NAMALWA (cell line): Measurements from ENCODE around the gene ZNF624.

ENCODE experiments used
- DNase-seq: peaks from one replicate; pipeline ENCODE4 v3.0.0-alpha.2; 2015; ENCODE audit warnings: low spot score

ZNF624 gene

DNA sequence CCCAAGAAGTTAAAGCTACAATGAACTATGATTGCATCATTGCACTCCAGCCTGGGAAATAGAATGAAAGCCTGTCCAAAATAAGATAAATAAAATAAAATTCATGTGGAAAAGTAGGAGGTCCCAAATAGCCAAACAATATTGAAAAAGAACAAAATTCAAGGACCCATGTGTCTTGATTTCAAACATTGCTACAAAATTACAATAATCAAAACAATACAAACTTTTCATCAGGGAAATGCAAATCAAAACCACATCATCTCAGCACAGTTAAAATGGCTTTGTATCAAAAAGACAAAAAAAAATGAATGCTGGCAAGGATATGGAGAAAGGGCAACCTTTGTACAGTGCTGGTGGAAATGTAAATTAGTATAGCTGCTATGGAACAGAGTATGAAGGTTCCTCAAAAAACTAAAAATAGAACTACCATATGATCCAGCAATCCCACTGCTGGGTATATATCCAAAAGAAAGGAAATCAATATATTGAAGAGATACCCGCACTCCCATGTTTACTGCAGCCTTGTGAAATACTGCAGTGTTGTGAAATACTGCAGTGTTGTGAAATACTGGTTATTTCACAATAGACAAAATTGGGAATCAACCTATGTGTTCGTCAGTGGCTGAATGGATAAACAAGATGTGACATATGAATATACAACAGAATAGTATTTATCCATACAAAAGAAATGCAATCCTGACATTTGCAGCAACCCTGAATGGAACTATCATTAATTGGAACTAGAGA, 60.1 kb downstream of the ZNF624 start:
- DNase-seq, result no peak

DNA sequence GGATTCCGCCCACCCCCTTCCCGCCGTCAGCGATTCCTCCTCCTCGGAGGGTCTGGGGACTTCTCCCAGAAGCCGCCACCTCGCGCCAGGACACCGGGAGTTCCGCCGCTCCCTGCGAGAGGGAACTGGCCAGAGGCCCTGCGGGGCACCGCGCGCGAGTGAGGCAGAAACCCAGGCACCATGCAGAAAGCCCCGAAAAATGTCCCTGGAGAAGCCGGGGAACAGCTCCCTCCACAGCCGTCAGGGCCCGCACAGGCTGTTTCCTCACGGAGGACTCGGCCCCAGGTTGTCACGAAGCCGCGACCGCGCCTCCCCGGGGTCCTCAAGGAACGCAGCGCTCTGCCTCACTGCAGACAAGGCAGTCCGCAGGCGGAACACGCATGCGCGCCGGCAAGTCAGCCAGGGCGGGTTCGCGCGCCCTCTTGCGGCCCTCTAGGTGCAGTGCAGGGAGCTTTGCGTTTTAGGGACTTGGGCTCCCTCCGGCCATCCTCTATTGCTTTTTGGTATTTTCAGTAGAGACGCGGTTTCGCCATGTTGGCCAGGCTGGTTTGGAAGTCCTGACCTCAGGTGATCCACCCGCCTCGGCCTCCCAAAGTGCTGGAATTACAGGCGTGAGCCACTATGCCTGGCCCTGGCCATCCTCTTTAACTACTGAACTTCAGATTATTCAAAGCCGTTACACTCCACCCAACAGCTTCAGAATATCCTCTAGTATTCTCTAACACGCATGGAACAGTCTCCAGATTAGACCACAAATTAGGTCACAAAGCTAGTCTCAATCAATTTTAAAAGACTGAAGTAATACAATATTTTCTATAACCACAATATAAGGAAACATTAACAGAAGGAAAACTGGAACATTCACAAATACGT, 64.3 kb downstream of the ZNF624 start:
- DNase-seq, result peak; percentile 82

- DNase-seq, result no peak
These were observed 67.9 kb downstream of the ZNF624 start for GRCh38 chr17:16585796-16586195.

DNA sequence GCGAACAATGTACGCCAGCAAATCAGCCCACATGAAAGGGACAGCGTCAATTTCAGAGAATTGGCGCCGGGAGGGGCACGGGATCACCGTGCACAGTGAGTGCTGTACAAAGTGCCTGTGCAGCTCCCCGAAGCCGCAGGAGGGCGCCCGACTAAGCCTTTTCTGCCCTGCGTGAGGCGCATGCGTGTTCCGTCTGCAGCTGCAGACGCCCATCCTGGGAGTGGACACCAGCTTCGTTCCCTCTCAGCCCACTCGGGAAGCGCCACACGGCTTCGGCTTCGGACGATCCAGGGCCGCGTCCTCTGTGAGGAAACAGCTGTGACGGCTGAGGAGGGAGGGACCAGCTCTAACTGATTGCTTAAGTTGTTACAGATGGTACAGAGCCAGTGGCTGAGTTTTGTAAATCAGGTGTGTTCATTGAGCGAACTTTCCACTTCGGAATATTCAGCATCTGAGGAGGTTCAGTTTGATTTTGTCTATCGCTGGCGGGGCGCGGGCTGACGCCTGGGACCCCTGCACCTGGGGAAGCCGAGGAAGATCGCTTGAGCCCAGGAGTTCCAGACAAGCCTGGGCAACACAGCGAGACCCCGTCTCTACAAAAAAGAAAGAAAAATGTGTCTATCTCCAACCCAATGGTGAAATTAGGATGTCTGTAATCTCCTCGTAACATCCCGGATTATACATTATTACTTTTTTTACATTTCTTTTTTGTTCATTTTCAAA, 69.2 kb downstream of the ZNF624 start:
- DNase-seq, result peak; percentile 72

- no peak for DNase-seq
These were observed 69.9 kb downstream of the ZNF624 start for GRCh38 chr17:16583781-16584180.

GRCh38 chr17:16573466-16573865, 80.2 kb downstream of the ZNF624 start:
- no peak for DNase-seq
